T-helper 2 cell treated with Interferon-gamma antibody and Interleukin-4, amounts not matched to agents 100 ng/mL and 5 ng/mL, for 36 hours (primary cell): ENCODE data around the gene PAPLN. TPM values are rescaled to one million over a fixed set of nuclear protein-coding genes. Genes with fewer than 3 reads are reported as not detected.
"Not testable (repeated sequence)": the region's sequence is repeated elsewhere in the genome, so short reads cannot be mapped to it uniquely, and the experiment has no call there.

Experiments
- intact Hi-C: fragments of 100-400 bp; cut with micrococcal nuclease; formaldehyde crosslinking; loops from one replicate; pipeline ENCODE4 v1.15.1; 2023
- total RNA-seq: library from RNA; stranded (reverse); gene quantifications from 2 replicates; pipeline ENCODE4 v1.2.3, GENCODE V29; 2022

The PAPLN gene
- total RNA-seq, 1 donor from 2014 or later = 0.68 TPM

DNA sequence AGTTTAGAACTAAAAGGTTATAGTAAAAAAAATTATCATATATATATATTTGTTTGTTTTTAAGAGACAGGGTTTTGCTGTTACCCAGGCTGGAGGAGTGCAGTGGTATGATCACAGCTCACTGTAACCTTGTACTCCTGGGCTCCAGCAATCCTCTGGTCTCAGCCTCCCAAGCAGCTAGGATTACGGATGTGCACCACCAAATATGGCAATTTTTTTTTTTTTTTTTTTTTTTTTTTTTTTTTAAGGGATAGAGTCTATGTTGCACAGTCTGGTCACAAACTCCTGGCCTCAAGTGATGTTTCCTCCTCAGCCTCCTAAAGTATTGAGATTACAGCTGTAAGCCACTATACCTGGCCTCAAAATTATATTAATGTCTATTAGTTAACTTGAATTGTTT is 48.7 kb downstream of the PAPLN start:
- intact Hi-C loops = no loop called here

- intact Hi-C loops = no loop called here
Observed at GRCh38 chr14:73286598-73286997, 49.3 kb downstream of the PAPLN start.

- intact Hi-C loops = no loop called here
Observed at GRCh38 chr14:73287071-73287470, 49.8 kb downstream of the PAPLN start.

GRCh38 chr14:73289308-73289707 is 52.0 kb downstream of the PAPLN start:
- intact Hi-C loops = no loop called here

DNA sequence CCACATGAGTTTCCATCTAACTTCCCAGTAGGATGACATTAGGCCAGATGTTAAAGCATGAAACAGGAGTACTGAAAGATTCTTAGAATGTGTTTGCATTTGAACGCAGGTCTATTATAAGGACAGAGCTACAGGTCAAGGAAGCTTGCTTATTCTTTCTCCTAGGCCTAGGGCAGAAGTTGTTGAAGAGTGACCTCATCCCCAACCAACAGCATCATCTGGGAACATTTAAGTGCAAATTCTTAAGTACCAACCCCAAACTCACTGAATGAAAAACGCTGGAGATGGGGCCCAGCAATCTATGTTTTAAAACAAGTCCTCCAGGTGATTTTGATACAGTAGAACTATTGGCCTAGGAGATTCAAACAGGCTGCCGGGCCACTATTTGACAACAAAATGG is 52.4 kb downstream of the PAPLN start:
- intact Hi-C loops = no loop called here

GRCh38 chr14:73290279-73290678 is 53.0 kb downstream of the PAPLN start:
- intact Hi-C loops = no loop called here

DNA sequence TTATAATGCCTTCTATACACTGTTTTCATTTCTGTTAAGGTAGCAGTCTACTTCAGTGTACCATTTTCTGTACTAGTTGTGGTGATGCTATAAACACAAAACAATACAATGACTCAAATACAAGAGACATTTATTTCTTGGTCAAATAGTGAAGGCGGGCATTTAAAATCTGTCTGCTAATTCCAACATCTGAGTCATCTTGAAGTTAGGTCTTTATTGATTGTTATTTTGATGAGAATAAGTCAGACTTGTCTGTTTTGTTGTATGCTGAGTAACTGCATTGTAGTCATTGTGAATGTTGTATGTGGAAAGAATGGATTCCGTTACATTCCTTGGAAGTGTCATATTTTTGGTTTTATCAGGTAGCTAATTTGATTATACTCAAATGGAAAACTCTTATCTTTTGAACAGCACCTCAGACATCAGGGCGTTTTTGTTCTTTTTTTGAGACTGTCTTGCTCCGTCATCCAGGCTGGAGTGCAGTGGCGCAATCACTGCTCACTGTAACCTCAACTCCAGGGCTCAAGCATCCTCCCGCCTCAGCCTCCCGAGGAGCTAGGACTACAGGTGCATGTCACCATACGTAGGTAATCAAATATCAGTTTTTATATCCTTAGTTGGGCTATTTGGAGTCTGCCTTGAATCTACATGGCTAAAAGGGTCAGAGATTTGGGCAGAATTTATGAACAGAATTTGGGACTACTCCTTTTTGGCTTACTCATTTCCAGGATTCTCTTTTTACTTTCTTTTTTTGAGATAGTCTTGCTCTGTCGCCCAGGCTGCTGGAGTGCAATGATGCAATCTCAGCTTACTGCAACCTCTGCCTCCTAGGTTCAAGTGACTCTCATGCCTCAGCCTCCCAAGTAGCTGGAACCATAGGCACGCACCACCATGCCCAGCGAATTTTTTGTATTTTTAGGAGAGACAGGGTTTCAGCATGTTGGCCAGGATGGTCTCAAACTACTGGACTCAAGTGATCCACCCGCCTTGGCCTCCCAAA is 56.8 kb downstream of the PAPLN start:
- intact Hi-C loops = no loop called here

DNA sequence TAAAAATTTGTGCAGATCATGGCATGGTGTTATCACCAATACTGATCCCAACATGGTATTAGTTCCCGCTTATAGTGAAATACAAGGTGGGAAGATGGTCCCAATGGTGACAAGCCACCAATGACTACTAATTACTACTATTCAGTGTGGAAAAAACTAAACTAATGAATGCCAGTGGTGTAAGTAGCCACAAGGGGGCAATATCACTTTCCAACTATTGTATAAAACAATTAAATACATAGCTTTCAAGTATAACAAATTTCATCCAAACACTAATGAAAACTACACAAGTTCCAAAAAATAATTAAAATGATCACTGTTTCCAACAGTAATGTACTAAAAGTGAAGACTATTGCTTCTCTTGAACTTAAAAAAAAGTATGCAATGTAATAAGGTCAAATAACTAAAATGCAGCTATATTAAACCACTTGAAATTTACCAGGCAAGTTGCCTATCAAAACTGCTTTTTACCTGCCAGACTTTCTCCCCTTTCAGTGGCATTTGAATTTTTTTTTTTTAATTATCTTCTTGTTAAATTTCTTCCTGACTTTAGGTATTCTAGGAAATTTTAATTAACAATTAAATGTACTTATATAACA is 58.0 kb downstream of the PAPLN start:
- intact Hi-C loops = loop anchor here (1.0 to 5.0 kb wide), 2 partner anchors 177 to 337 kb away; no protein-coding TSS in a partner anchor

DNA sequence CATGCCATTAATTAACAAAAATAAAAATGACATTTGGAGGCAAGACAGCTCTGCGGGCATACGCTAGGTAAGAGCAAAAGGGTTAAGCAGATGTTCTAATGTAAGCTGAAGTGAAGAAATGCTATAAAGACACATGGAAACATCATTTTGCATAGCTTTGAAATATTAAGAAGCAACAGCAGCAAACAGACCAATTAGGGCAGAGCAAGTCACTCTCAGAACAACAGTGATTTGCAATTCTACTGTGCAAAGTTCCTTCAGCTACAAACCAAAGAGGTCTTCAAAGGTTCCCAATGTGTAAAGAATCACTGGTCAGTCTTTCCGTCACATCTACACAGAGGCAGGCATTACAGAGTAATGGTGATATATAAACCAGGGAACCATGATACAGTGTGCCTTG is 68.2 kb downstream of the PAPLN start:
- intact Hi-C loops = no loop called here

DNA sequence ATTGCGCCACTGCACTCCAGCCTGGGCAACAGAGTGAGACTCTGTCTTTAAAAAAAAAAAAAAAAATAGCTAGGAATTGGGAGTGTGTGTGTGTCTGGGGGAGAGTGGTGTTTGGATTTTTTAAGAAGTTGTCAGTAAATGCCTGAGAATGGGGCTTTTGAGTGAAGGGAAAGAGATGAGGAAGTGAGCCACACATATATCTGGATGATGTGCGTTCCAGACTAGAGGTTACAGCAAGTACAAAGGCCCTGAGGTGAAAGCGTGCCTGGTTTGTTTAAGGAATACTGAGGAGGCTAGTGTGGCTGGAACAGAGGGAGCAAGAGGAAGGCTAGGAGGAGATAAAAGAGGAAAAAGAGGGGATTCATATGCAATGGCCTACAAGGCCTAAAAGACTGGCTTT is 70.0 kb downstream of the PAPLN start:
- intact Hi-C loops = no loop called here

GRCh38 chr14:73309207-73309606 is 71.9 kb downstream of the PAPLN start:
- intact Hi-C loops = not testable (repeated sequence)

DNA sequence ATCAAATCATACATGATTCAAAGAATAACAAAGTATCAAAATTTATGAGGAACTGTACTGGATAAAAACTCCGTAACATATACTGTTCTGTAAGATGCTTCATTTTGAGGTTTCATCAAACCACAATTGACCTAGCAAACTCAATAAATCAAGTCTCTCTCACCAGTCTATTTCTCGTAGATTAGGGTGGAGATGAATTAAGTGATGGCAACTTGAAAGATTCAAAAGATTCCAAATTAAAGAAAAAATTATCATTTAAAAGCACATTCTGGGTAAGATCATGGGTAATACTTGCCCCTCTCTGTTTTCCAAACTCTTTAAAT is 74.4 kb downstream of the PAPLN start:
- intact Hi-C loops = no loop called here

DNA sequence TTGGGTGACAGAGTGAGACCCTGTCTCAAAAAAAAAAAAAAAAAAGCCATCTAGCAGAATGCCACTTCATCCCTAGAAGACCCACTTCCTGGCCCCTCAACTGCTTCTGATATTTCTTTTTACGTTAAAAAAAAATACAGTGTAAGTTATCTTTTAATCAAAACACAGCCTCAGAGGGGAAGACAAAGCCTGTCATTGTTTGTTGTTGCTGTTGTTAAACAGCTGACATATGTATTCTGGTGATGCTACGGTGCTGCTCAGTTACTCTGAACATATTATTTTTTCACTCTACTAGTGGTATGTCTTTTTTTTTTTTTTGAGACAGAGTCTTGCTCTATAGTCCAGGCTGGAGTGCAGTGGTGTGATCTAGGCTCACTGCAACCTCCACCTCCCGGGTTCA is 75.4 kb downstream of the PAPLN start:
- intact Hi-C loops = no loop called here

- intact Hi-C loops = no loop called here
Observed at GRCh38 chr14:73313151-73313550, 75.8 kb downstream of the PAPLN start.

GRCh38 chr14:73323896-73324399 is 86.6 kb downstream of the PAPLN start:
- intact Hi-C loops = no loop called here

Other genes with a start within 250 kb of the PAPLN start
- 12.1 and 13.0 TPM in 2 replicates for gene ZFYVE1, start 210.4 kb upstream of the PAPLN start, total RNA-seq
- 101 and 102 TPM in 2 replicates for gene RBM25, start 179.0 kb upstream of the PAPLN start, total RNA-seq
- 43.1 and 44.1 TPM in 2 replicates for gene PSEN1, start 101.0 kb upstream of the PAPLN start, total RNA-seq
- gene NUMB, start 221.0 kb downstream of the PAPLN start, total RNA-seq = 45.0 and 46.5 TPM in 2 replicates